Non-pigmented ciliary epithelial cell (primary cell): ENCODE measurements around the gene ADGRL3.
A peak's percentile ranks its signal among the peaks of the same experiment; 100 is the strongest.
"Not testable (repeated sequence)": the region's sequence is repeated elsewhere in the genome, so short reads cannot be mapped to it uniquely, and the experiment has no call there.

Source experiments
- DNase-seq: peaks from one replicate; pipeline ENCODE4 v3.0.0-alpha.2; 2010; ENCODE audit warnings: low read depth

ADGRL3 gene

DNA sequence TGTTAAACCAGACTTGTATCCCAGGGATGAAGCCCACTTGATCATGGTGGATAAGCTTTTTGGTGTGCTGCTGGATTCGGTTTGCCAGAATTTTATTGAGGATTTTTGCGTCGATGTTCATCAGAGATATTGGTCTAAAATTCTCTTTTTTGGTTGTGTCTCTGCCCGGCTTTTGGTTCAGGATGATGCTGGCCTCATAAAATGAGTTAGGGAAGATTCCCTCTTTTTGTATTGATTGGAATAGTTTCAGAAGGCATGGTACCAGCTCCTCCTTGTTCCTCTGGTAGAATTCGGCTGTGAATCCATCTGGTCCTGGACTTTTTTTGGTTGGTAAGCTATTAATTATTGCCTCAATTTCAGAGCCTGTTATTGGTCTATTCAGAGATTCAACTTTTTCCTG, 556.8 kb downstream of the ADGRL3 start:
- not testable (repeated sequence) for DNase-seq

GRCh38 chr4:61757983-61758382, 557.9 kb downstream of the ADGRL3 start:
- DNase-seq = not testable (repeated sequence)

- not testable (repeated sequence) for DNase-seq
These were observed 558.5 kb downstream of the ADGRL3 start for GRCh38 chr4:61758596-61758995.

DNA sequence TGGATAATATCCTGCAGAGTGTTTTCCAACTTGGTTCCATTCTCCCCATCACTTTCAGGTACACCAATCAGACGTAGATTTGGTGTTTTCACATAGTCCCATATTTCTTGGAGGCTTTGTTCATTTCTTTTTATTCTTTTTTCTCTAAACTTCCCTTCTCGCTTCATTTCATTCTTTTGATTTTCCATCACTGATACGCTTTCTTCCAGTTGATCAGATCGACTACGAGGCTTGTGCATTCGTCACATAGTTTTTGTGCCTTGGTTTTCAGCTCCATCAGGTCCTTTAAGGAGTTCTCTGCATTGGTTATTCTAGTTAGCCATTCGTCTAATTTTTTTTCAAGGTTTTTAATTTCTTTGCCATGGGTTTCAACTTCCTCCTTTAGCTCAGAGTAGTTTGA, 559.1 kb downstream of the ADGRL3 start:
- not testable (repeated sequence) for DNase-seq

DNA sequence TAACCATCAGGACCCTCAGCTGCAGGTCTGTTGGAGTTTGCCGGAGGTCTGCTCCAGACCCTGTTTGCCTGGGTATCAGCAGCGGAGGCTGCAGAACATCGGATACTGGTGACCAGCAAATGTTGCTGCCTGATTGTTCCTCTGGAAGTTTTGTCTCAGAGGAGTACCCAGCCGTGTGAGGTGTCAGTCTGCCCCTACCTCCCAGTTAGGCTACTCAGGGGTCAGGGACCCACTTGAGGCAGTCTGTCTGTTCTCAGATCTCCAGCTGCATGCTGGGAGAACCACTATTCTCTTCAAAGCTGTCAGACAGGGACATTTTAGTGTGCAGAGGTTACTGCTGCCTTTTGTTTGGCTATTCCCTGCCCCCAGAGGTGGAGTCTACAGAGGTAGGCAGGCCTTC, 559.8 kb downstream of the ADGRL3 start:
- not testable (repeated sequence) for DNase-seq

DNA sequence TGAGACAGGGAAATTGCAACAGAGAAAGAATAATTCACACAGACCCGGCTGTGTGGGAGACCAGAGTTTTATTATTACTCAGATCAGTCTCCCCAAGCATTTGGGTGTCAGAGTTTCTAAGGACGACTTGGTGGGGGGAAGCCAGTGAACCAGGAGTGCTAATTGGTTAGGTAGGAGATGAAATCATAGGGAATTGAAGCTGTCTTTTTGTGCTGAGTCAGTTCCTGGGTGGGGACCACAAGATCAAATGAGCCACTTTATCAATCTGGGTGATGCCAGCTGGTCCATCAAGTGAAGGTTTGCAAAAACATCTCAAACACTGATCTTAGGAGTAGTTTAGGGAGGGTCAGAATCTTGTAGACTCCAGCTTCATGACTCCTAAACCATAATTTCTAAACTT, 560.7 kb downstream of the ADGRL3 start:
- DNase-seq = no peak

DNA sequence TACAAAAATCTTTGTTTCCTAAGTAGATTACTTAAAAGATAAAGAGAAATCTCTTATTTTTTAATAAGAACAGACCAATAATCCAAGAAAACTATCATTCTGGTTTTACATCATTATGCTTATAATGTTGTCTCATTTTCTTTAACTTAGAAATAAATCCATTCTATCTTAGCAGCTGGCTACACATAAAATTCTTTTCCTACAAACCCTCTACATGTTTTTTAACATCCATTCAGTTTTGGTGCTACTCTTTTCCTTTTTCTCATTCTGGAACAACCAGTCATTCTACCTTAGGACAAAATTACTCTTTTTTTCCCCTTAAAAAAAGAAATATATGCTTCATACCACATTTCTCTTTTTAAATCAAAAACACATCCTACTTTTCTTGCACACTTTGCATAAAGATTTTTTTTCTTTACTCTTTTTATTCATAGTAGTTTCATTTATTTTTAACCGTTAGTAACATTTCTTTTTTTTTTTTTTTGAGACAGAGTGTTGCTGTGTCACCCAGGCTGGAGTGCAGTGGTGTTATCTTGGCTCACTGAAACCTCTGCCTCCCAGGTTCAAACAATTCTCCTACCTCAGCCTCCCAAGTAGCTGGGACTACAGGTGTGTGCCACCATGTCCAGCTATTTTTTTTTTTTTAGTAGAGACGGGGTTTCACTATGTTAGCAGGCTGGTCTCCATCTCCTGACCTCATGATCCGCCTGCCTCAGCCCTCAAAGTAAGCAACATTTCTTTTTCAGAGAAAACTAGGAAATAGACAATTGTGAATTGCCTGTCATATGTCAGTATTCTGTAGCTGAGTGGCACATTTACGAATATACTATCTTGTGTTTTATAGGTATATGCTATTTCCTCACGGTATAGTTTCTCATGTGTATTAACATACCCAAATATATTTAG, 562.8 kb downstream of the ADGRL3 start:
- DNase-seq = no peak

GRCh38 chr4:61763682-61764081, 563.6 kb downstream of the ADGRL3 start:
- DNase-seq = no peak

DNA sequence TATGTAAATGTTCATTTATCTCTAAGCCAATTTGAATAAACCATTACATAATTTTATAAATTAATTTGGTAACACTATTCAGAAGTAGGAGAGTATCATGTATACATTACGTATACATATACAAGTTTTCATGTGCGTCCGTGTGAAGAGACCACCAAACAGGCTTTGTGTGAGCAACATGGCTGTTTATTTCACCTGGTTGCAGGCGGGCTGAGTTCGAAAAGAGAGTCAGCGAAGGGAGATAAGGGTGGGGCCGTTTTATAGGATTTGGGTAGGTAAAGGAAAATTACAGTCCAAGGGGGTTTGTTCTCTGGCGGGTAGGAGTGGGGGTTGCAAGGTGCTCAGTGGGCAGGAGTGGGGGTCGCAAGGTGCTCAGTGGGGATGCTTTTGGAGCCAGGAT, 564.0 kb downstream of the ADGRL3 start:
- DNase-seq = not testable (repeated sequence)

DNA sequence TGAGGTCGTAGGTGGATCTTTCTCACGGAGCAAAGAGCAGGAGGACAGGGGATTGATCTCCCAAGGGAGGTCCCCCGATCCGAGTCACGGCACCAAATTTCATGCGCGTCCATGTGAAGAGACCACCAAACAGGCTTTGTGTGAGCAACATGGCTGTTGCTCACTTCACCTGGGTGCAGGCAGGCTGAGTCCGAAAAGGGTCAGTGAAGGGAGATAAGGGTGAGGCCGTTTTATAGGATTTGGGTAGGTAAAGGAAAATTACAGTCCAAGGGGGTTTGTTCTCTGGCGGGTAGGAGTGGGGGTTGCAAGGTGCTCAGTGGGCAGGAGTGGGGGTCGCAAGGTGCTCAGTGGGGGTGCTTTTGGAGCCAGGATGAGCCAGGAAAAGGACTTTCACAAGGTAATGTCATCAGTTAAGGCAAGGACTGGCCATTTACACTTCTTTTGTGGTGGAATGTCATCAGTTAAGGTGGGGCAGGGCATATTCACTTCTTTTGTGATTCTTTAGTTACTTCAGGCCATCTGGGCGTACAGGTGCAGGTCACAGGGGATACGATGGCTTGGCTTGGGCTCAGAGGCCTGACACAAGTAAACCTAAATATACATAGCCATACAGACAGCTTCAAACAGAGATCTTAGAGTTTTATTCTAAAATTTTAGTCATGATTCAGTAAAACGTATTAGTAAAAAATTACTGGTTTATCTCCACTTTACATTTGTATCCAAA, 569.5 kb downstream of the ADGRL3 start:
- not testable (repeated sequence) for DNase-seq

DNA sequence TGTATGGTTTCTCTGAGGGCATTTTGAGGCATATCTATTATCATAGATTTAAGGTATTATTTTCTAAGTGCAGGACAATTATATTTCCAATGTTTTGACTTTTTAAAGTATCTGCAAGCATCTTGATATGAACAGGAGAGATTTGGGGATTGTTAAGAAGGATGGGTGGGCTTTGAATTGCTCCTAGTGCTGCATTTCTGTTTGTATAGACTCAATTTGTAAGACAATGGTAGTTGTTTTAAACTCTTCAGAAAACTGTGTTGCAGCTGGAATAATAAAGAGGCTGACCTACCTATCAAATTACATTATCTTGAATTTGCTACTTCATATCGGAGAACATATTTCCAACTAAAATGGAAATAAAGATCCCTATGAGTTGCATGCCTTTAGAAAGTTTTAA, 570.3 kb downstream of the ADGRL3 start:
- no peak for DNase-seq

- no peak for DNase-seq
These were observed 570.9 kb downstream of the ADGRL3 start for GRCh38 chr4:61771056-61771455.

DNA sequence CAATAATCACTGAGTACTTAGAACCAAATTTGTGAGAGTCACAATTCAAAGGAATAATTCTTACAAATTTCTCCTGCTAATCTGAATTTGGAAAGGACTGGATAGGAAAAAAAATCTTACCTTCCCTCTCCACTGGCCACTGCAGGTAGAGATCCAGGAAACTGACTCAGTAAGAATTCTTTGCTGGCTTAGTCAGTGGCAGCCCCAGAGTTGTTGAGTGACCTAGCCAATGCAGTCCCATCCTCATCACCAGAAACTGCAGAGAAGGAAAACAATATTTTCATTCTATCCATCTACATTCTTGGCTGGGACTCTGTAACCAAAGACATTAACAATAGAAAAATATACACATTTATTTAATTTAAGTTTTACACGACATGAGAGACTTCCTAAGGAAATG, 572.0 kb downstream of the ADGRL3 start:
- DNase-seq = peak; percentile 14

- no peak for DNase-seq
These were observed 573.6 kb downstream of the ADGRL3 start for GRCh38 chr4:61773655-61774245.

GRCh38 chr4:61782133-61782532, 582.0 kb downstream of the ADGRL3 start:
- DNase-seq = no peak

GRCh38 chr4:61783050-61783449, 582.9 kb downstream of the ADGRL3 start:
- DNase-seq = no peak

GRCh38 chr4:61785761-61786160, 585.6 kb downstream of the ADGRL3 start:
- no peak for DNase-seq

- no peak for DNase-seq
These were observed 586.1 kb downstream of the ADGRL3 start for GRCh38 chr4:61786211-61786610.

- DNase-seq = no peak
These were observed 595.9 kb downstream of the ADGRL3 start for GRCh38 chr4:61795998-61796397.

DNA sequence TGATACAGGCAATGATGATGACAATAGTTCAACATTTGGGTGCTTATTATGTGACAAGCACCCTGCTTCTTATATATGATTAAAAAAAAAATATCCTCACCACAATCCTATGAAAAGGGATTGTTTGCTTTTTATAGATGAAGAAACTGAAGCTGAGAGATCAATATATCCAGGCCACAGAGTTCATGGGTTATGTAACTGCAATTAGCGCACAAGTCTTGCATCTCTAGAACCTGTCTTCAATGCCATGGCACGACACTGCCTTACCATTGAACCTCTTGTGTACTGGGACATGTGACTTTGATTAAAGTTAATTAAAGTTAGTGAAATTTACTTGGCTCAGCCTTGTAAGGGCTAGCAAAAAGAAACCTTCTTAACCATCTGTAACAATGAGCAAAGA, 599.7 kb downstream of the ADGRL3 start:
- no peak for DNase-seq

GRCh38 chr4:61805227-61805626, 605.1 kb downstream of the ADGRL3 start:
- no peak for DNase-seq

- DNase-seq = peak; percentile 10
These were observed 605.9 kb downstream of the ADGRL3 start for GRCh38 chr4:61805979-61806378.

DNA sequence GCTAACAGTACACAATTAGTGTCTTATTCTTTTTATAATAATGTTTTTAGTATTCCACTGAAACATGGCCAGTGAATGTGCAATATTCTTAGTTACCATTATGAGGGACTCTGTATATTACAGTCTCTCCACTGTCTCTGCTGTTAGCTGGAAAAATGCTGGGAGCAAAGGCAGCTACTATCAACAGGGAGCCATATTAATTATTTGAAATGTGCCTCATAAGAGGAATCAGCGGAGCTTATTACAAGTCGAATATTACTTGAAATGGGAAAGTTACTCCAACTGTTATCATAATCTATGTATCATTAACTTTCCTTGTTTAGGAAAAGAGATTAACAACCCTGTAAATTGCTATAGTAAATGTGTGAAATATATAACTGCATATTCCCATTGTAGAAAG, 612.0 kb downstream of the ADGRL3 start:
- no peak for DNase-seq
